ENCODE data around the gene CHI3L2. TPM values are rescaled to one million over a fixed set of nuclear protein-coding genes. Genes with fewer than 3 reads are reported as not detected.
A peak's percentile ranks its signal among the peaks of the same experiment; 100 is the strongest.

The CHI3L2 gene
- total RNA-seq, 4 donors from 2014 or later = 0.69 to 0.77 TPM; not detected in 2

GRCh38 chr1:111190931-111191451 is 36.5 kb upstream of the CHI3L2 start:
- no peak overlapping the region for H3K4me3 ChIP-seq
- H3K36me3 ChIP-seq = no peaks in the 10 kb centered on the region
- no peaks in the 10 kb centered on the region for H3K9me3 ChIP-seq
- no peaks in the 10 kb centered on the region for H3K4me1 ChIP-seq
- intact Hi-C loops (cut with DNase I; ENCODE audit: low total_unique reads) = no loop called here
- H3K27me3 ChIP-seq = no peaks in the 10 kb centered on the region
- no peak overlapping the region for H3K27ac ChIP-seq
- peak in 1 of 2 donors; percentile 24 for DNase-seq
- TF ChIP-seq POLR2A (IDR thresholded peaks at IDR 0.05) (no peak), CTCF (IDR thresholded peaks at IDR 0.05) (no peak)

- Histone ChIP-seq H3K9me3 (no peaks in the 10 kb centered on the region), H3K4me3 (no peak overlapping the region), H3K36me3 (no peaks in the 10 kb centered on the region), H3K27me3 (no peaks in the 10 kb centered on the region), H3K27ac (no peak overlapping the region), H3K4me1 (no peaks in the 10 kb centered on the region)
- no peak for DNase-seq
- intact Hi-C loops (cut with DNase I; ENCODE audit: low total_unique reads) = no loop called here
- no peak for TF ChIP-seq CTCF (IDR thresholded peaks at IDR 0.05)
- no peak for TF ChIP-seq POLR2A (IDR thresholded peaks at IDR 0.05)
These were observed 36.0 kb upstream of the CHI3L2 start for GRCh38 chr1:111191496-111191895.

GRCh38 chr1:111192074-111192473 is 35.4 kb upstream of the CHI3L2 start:
- TF ChIP-seq POLR2A (IDR thresholded peaks at IDR 0.05) = no peak
- no peak for TF ChIP-seq CTCF (IDR thresholded peaks at IDR 0.05)
- no peak overlapping the region for H3K4me3 ChIP-seq
- no peak for DNase-seq
- H3K27ac ChIP-seq = no peak overlapping the region
- H3K36me3 ChIP-seq = no peaks in the 10 kb centered on the region
- intact Hi-C loops (cut with DNase I; ENCODE audit: low total_unique reads) = no loop called here
- no peaks in the 10 kb centered on the region for H3K4me1 ChIP-seq
- no peaks in the 10 kb centered on the region for H3K9me3 ChIP-seq
- no peaks in the 10 kb centered on the region for H3K27me3 ChIP-seq

GRCh38 chr1:111192658-111193519 is 34.6 kb upstream of the CHI3L2 start:
- Histone ChIP-seq H3K27me3 (no peaks in the 10 kb centered on the region), H3K27ac (no peak overlapping the region), H3K4me3 (no peak overlapping the region), H3K36me3 (no peaks in the 10 kb centered on the region), H3K4me1 (no peaks in the 10 kb centered on the region), H3K9me3 (no peaks in the 10 kb centered on the region)
- intact Hi-C loops (cut with DNase I; ENCODE audit: low total_unique reads) = no loop called here
- DNase-seq = no peak
- TF ChIP-seq CTCF (IDR thresholded peaks at IDR 0.05) = no peak
- no peak for TF ChIP-seq POLR2A (IDR thresholded peaks at IDR 0.05)

GRCh38 chr1:111193712-111194480 is 33.6 kb upstream of the CHI3L2 start:
- no peak for TF ChIP-seq POLR2A (IDR thresholded peaks at IDR 0.05)
- TF ChIP-seq CTCF (IDR thresholded peaks at IDR 0.05) = no peak
- no peak for DNase-seq
- H3K36me3 ChIP-seq = no peaks in the 10 kb centered on the region
- H3K27me3 ChIP-seq = no peaks in the 10 kb centered on the region
- no peak overlapping the region for H3K27ac ChIP-seq
- H3K9me3 ChIP-seq = no peaks in the 10 kb centered on the region
- H3K4me1 ChIP-seq = no peaks in the 10 kb centered on the region
- intact Hi-C loops (cut with DNase I; ENCODE audit: low total_unique reads) = no loop called here
- H3K4me3 ChIP-seq = no peak overlapping the region
